ENCODE data around the gene GPR141. TPM values are rescaled to one million over a fixed set of nuclear protein-coding genes. Genes with fewer than 3 reads are reported as not detected.

GPR141 gene
- total and polyA plus RNA-seq, 2 donors (not counting 3 experiments of a cell fraction or from before 2014, with no cell fraction given): not detected

GRCh38 chr7:37740398-37740797, 56.8 kb downstream of the GPR141 start:
- Histone ChIP-seq H3K4me2 (ENCODE audit: insufficient read depth, low read length) (no peak overlapping the region), H3K36me3 (ENCODE audit: control insufficient read depth in 2 of 2, extremely low read depth in 1 of 2, insufficient read depth in 2 of 2, low read length in 2 of 2) (no peaks in the 10 kb centered on the region), H3K79me2 (ENCODE audit: control insufficient read depth, insufficient read depth, low read length) (no peaks in the 10 kb centered on the region), H3K9ac (replicated peaks; ENCODE audit: extremely low read depth, insufficient read depth, low read length) (no peak overlapping the region), H4K20me1 (replicated peaks; ENCODE audit: control insufficient read depth, extremely low read depth, insufficient read depth, low read length) (no peaks in the 10 kb centered on the region), H3K9me3 (replicated peaks; ENCODE audit: control insufficient read depth, insufficient read depth, low read length) (no peaks in the 10 kb centered on the region), H3K27me3 (ENCODE audit: control insufficient read depth in 2 of 2, insufficient read depth in 2 of 2, low read length in 2 of 2) (no peaks in the 10 kb centered on the region), H3K4me3 (replicated peaks in 1 of 3; ENCODE audit: insufficient read depth in 1 of 3, low read depth in 1 of 3, low read length in 3 of 3) (no peak overlapping the region), H3K27ac (ENCODE audit: insufficient read depth, low read depth, low read length) (no peak overlapping the region), H3K9me1 (replicated peaks; ENCODE audit: control insufficient read depth, extremely low read depth, insufficient read depth, low read length) (no peaks in the 10 kb centered on the region), H2AFZ (ENCODE audit: low read depth, low read length) (no peak overlapping the region), H3K4me1 (ENCODE audit: control insufficient read depth, extremely low read depth, insufficient read depth, low read length) (no peaks in the 10 kb centered on the region)
- BruUV-seq (replicated peaks): no TSS peak
- intact Hi-C loops (cut with micrococcal nuclease): no loop called here
- TF ChIP-seq CTCF (IDR thresholded peaks at IDR 0.05; ENCODE audit: extremely low read depth in 1 of 2, insufficient read depth in 1 of 2, low read depth in 1 of 2, low read length in 2 of 2): no peak
- TF ChIP-seq GATA2 (IDR thresholded peaks at IDR 0.05; ENCODE audit: insufficient read depth, insufficient read length, low read depth, low read length): no peak
- no peak for TF ChIP-seq MAX (IDR thresholded peaks at IDR 0.05; ENCODE audit: insufficient read depth, insufficient read length)
- no peak for TF ChIP-seq EZH2 (IDR thresholded peaks at IDR 0.05; ENCODE audit: borderline replicate concordance, low read depth, low read length, severe bottlenecking)
- no peak for TF ChIP-seq MYC (IDR thresholded peaks at IDR 0.05; ENCODE audit: low read depth, low read length)
- ChIA-PET POLR2A (no interaction called here), CTCF (no interaction called here)
- FAIRE-seq (no peak), DNase-seq (ENCODE audit: low read depth, low spot score) (no peak)
- dilution Hi-C loops (cut with MboI; ENCODE audit: extremely low pct_ligation_motif_present, low sequenced_read_pairs): no loop called here

GRCh38 chr7:37741776-37742175, 58.2 kb downstream of the GPR141 start:
- BruUV-seq (replicated peaks): no TSS peak
- CTCF ChIA-PET: no interaction called here

More at GRCh38 chr7:37741776-37742175, 58.2 kb downstream of the GPR141 start:
- Histone ChIP-seq H3K4me3 (replicated peaks in 1 of 3; ENCODE audit: insufficient read depth in 1 of 3, low read depth in 1 of 3, low read length in 3 of 3) (no peak overlapping the region), H3K27ac (ENCODE audit: insufficient read depth, low read depth, low read length) (no peak overlapping the region), H2AFZ (ENCODE audit: low read depth, low read length) (no peak overlapping the region), H3K79me2 (ENCODE audit: control insufficient read depth, insufficient read depth, low read length) (no peaks in the 10 kb centered on the region), H3K4me2 (ENCODE audit: insufficient read depth, low read length) (no peak overlapping the region), H3K36me3 (ENCODE audit: control insufficient read depth in 2 of 2, extremely low read depth in 1 of 2, insufficient read depth in 2 of 2, low read length in 2 of 2) (no peaks in the 10 kb centered on the region), H3K9me1 (replicated peaks; ENCODE audit: control insufficient read depth, extremely low read depth, insufficient read depth, low read length) (no peaks in the 10 kb centered on the region), H3K9ac (replicated peaks; ENCODE audit: extremely low read depth, insufficient read depth, low read length) (no peak overlapping the region), H3K4me1 (ENCODE audit: control insufficient read depth, extremely low read depth, insufficient read depth, low read length) (no peaks in the 10 kb centered on the region), H3K9me3 (replicated peaks; ENCODE audit: control insufficient read depth, insufficient read depth, low read length) (no peaks in the 10 kb centered on the region), H3K27me3 (ENCODE audit: control insufficient read depth in 2 of 2, insufficient read depth in 2 of 2, low read length in 2 of 2) (no peaks in the 10 kb centered on the region), H4K20me1 (replicated peaks; ENCODE audit: control insufficient read depth, extremely low read depth, insufficient read depth, low read length) (no peaks in the 10 kb centered on the region)
- intact Hi-C loops (cut with micrococcal nuclease) (no loop called here), dilution Hi-C loops (cut with MboI; ENCODE audit: extremely low pct_ligation_motif_present, low sequenced_read_pairs) (no loop called here)
- DNase-seq (ENCODE audit: low read depth, low spot score): no peak
- POLR2A ChIA-PET: no interaction called here
- TF ChIP-seq MYC (IDR thresholded peaks at IDR 0.05; ENCODE audit: low read depth, low read length) (no peak), POLR2A (IDR thresholded peaks at IDR 0.05; ENCODE audit: low read depth, low read length) (no peak), CTCF (IDR thresholded peaks at IDR 0.05; ENCODE audit: extremely low read depth in 1 of 2, insufficient read depth in 1 of 2, low read depth in 1 of 2, low read length in 2 of 2) (no peak), POLR2AphosphoS5 (IDR thresholded peaks at IDR 0.05; ENCODE audit: insufficient read depth, low read depth, low read length) (no peak), JUN (IDR thresholded peaks at IDR 0.05; ENCODE audit: borderline replicate concordance, insufficient read depth, insufficient read length, low read depth) (no peak), MAX (IDR thresholded peaks at IDR 0.05; ENCODE audit: insufficient read depth, insufficient read length) (no peak), FOS (IDR thresholded peaks at IDR 0.05; ENCODE audit: borderline replicate concordance, insufficient read depth, low read length) (no peak), EZH2 (IDR thresholded peaks at IDR 0.05; ENCODE audit: borderline replicate concordance, low read depth, low read length, severe bottlenecking) (no peak), GATA2 (IDR thresholded peaks at IDR 0.05; ENCODE audit: insufficient read depth, insufficient read length, low read depth, low read length) (no peak)
- no peak for FAIRE-seq
